ENCODE data around the gene FOXK2. TPM values are rescaled to one million over a fixed set of nuclear protein-coding genes. Genes with fewer than 3 reads are reported as not detected.
"Not testable (repeated sequence)": the region's sequence is repeated elsewhere in the genome, so short reads cannot be mapped to it uniquely, and the experiment has no call there.

The FOXK2 gene
- total and polyA plus RNA-seq, 4 donors = 15.3 to 58.8 (median 35.8) TPM

- intact Hi-C loops (cut with DNase I) = no loop called here
- Histone ChIP-seq H3K4me1 (ENCODE audit: control insufficient read depth in 1 of 2, insufficient read depth in 2 of 2, low read length in 2 of 2) (peaks cover 0 to 4% of the 10 kb centered on the region in 2 donors), H3K27ac (ENCODE audit: low read depth in 1 of 2, low read length in 2 of 2) (no peak overlapping the region), H3K27me3 (ENCODE audit: control insufficient read depth in 1 of 2, insufficient read depth in 2 of 2, low read length in 1 of 2) (no peaks in the 10 kb centered on the region), H3K9me3 (ENCODE audit: control insufficient read depth, low read length) (no peaks in the 10 kb centered on the region), H3K36me3 (ENCODE audit: control insufficient read depth in 1 of 2, insufficient read depth in 2 of 2, low read length in 1 of 2) (no peaks in the 10 kb centered on the region), H3K4me3 (ENCODE audit: low read length in 2 of 2) (no peak overlapping the region)
- no peak for DNase-seq
- ATAC-seq (ENCODE audit: low FRiP score) = no peak
- 91 to 94% methylated on average over 29 to 31 of the region's 31 CpGs for WGBS, 2 donors
Measured at GRCh38 chr17:82561429-82562035, 42.0 kb downstream of the FOXK2 start.

GRCh38 chr17:82562718-82563220 lies 43.2 kb downstream of the FOXK2 start:
- H3K27me3 ChIP-seq (ENCODE audit: control insufficient read depth in 1 of 2, insufficient read depth in 2 of 2, low read length in 1 of 2); H3K27ac ChIP-seq (ENCODE audit: low read depth in 1 of 2, low read length in 2 of 2); DNase-seq; intact Hi-C loops (cut with DNase I); H3K4me3 ChIP-seq (ENCODE audit: low read length in 2 of 2); H3K9me3 ChIP-seq (ENCODE audit: control insufficient read depth, low read length); H3K4me1 ChIP-seq (ENCODE audit: control insufficient read depth in 1 of 2, insufficient read depth in 2 of 2, low read length in 2 of 2); H3K36me3 ChIP-seq (ENCODE audit: control insufficient read depth in 1 of 2, insufficient read depth in 2 of 2, low read length in 1 of 2); ATAC-seq (ENCODE audit: low FRiP score): not testable (repeated sequence)
- WGBS, 2 donors = 82 to 84% methylated on average over 7 of the region's 7 CpGs

- no peak for ATAC-seq (ENCODE audit: low FRiP score)
- Histone ChIP-seq H3K9me3 (ENCODE audit: control insufficient read depth, low read length) (no peaks in the 10 kb centered on the region), H3K4me1 (ENCODE audit: control insufficient read depth in 1 of 2, insufficient read depth in 2 of 2, low read length in 2 of 2) (peaks cover 2 to 4% of the 10 kb centered on the region in 2 donors), H3K4me3 (ENCODE audit: low read length in 2 of 2) (no peak overlapping the region), H3K27me3 (ENCODE audit: control insufficient read depth in 1 of 2, insufficient read depth in 2 of 2, low read length in 1 of 2) (no peaks in the 10 kb centered on the region), H3K27ac (ENCODE audit: low read depth in 1 of 2, low read length in 2 of 2) (no peak overlapping the region), H3K36me3 (ENCODE audit: control insufficient read depth in 1 of 2, insufficient read depth in 2 of 2, low read length in 1 of 2) (no peaks in the 10 kb centered on the region)
- DNase-seq = no peak
- intact Hi-C loops (cut with DNase I) = no loop called here
- 91 to 92% methylated on average over 9 of the region's 9 CpGs for WGBS, 2 donors
Measured at GRCh38 chr17:82563318-82563717, 43.8 kb downstream of the FOXK2 start.

GRCh38 chr17:82563745-82564144 lies 44.2 kb downstream of the FOXK2 start:
- 95 to 98% methylated on average over 4 of the region's 4 CpGs for WGBS, 2 donors
- DNase-seq; H3K27ac ChIP-seq (ENCODE audit: low read depth in 1 of 2, low read length in 2 of 2): not testable (repeated sequence)

GRCh38 chr17:82564241-82564640 lies 44.7 kb downstream of the FOXK2 start:
- no peak overlapping the region for H3K4me3 ChIP-seq (ENCODE audit: low read length in 2 of 2)
- H3K27me3 ChIP-seq (ENCODE audit: control insufficient read depth in 1 of 2, insufficient read depth in 2 of 2, low read length in 1 of 2) = no peaks in the 10 kb centered on the region
- no peaks in the 10 kb centered on the region for H3K36me3 ChIP-seq (ENCODE audit: control insufficient read depth in 1 of 2, insufficient read depth in 2 of 2, low read length in 1 of 2)
- H3K27ac ChIP-seq (ENCODE audit: low read depth in 1 of 2, low read length in 2 of 2) = no peak overlapping the region
- 88 to 89% methylated on average over 5 of the region's 5 CpGs for WGBS, 2 donors
- no peak for DNase-seq
- no peak for ATAC-seq (ENCODE audit: low FRiP score)
- peaks cover 3 to 4% of the 10 kb centered on the region in 2 donors for H3K4me1 ChIP-seq (ENCODE audit: control insufficient read depth in 1 of 2, insufficient read depth in 2 of 2, low read length in 2 of 2)
- intact Hi-C loops (cut with DNase I) = no loop called here
- no peaks in the 10 kb centered on the region for H3K9me3 ChIP-seq (ENCODE audit: control insufficient read depth, low read length)

More at GRCh38 chr17:82563745-82564144, 44.2 kb downstream of the FOXK2 start:
- H3K27me3 ChIP-seq (ENCODE audit: control insufficient read depth in 1 of 2, insufficient read depth in 2 of 2, low read length in 1 of 2); H3K4me3 ChIP-seq (ENCODE audit: low read length in 2 of 2); intact Hi-C loops (cut with DNase I); H3K4me1 ChIP-seq (ENCODE audit: control insufficient read depth in 1 of 2, insufficient read depth in 2 of 2, low read length in 2 of 2); H3K36me3 ChIP-seq (ENCODE audit: control insufficient read depth in 1 of 2, insufficient read depth in 2 of 2, low read length in 1 of 2); ATAC-seq (ENCODE audit: low FRiP score); H3K9me3 ChIP-seq (ENCODE audit: control insufficient read depth, low read length): not testable (repeated sequence)

GRCh38 chr17:82565551-82565950 lies 46.0 kb downstream of the FOXK2 start:
- DNase-seq = no peak
- Histone ChIP-seq H3K27ac (ENCODE audit: low read depth in 1 of 2, low read length in 2 of 2) (no peak overlapping the region), H3K4me3 (ENCODE audit: low read length in 2 of 2) (no peak overlapping the region), H3K9me3 (ENCODE audit: control insufficient read depth, low read length) (no peaks in the 10 kb centered on the region), H3K4me1 (ENCODE audit: control insufficient read depth in 1 of 2, insufficient read depth in 2 of 2, low read length in 2 of 2) (peaks cover 3 to 4% of the 10 kb centered on the region in 2 donors), H3K36me3 (ENCODE audit: control insufficient read depth in 1 of 2, insufficient read depth in 2 of 2, low read length in 1 of 2) (no peaks in the 10 kb centered on the region), H3K27me3 (ENCODE audit: control insufficient read depth in 1 of 2, insufficient read depth in 2 of 2, low read length in 1 of 2) (no peaks in the 10 kb centered on the region)
- WGBS, 2 donors = 0 to 3% methylated on average over 1 of the region's 1 CpG
- no peak for ATAC-seq (ENCODE audit: low FRiP score)
- intact Hi-C loops (cut with DNase I) = no loop called here

- WGBS, 2 donors = 69 to 73% methylated on average over 18 of the region's 18 CpGs
- Histone ChIP-seq H3K4me1 (ENCODE audit: control insufficient read depth in 1 of 2, insufficient read depth in 2 of 2, low read length in 2 of 2) (peaks cover 3 to 4% of the 10 kb centered on the region in 2 donors), H3K9me3 (ENCODE audit: control insufficient read depth, low read length) (no peaks in the 10 kb centered on the region), H3K27me3 (ENCODE audit: control insufficient read depth in 1 of 2, insufficient read depth in 2 of 2, low read length in 1 of 2) (no peaks in the 10 kb centered on the region), H3K36me3 (ENCODE audit: control insufficient read depth in 1 of 2, insufficient read depth in 2 of 2, low read length in 1 of 2) (no peaks in the 10 kb centered on the region), H3K4me3 (ENCODE audit: low read length in 2 of 2) (no peak overlapping the region), H3K27ac (ENCODE audit: low read depth in 1 of 2, low read length in 2 of 2) (no peak overlapping the region)
- intact Hi-C loops (cut with DNase I) = no loop called here
- ATAC-seq (ENCODE audit: low FRiP score) (peak; percentile 7), DNase-seq (no peak)
Measured at GRCh38 chr17:82566129-82566960, 46.8 kb downstream of the FOXK2 start.

- peaks cover 3 to 4% of the 10 kb centered on the region in 2 donors for H3K4me1 ChIP-seq (ENCODE audit: control insufficient read depth in 1 of 2, insufficient read depth in 2 of 2, low read length in 2 of 2)
- DNase-seq (no peak), ATAC-seq (ENCODE audit: low FRiP score) (no peak)
- no peak overlapping the region for H3K4me3 ChIP-seq (ENCODE audit: low read length in 2 of 2)
- WGBS, 2 donors = 93 to 94% methylated on average over 15 of the region's 15 CpGs
- intact Hi-C loops (cut with DNase I) = no loop called here
- no peaks in the 10 kb centered on the region for H3K9me3 ChIP-seq (ENCODE audit: control insufficient read depth, low read length)
- H3K27me3 ChIP-seq (ENCODE audit: control insufficient read depth in 1 of 2, insufficient read depth in 2 of 2, low read length in 1 of 2) = no peaks in the 10 kb centered on the region
- peaks cover 0 to 2% of the 10 kb centered on the region in 2 donors for H3K36me3 ChIP-seq (ENCODE audit: control insufficient read depth in 1 of 2, insufficient read depth in 2 of 2, low read length in 1 of 2)
- no peak overlapping the region for H3K27ac ChIP-seq (ENCODE audit: low read depth in 1 of 2, low read length in 2 of 2)
Measured at GRCh38 chr17:82567286-82567685, 47.8 kb downstream of the FOXK2 start.
